SHP77 (cell line): ENCODE results near the gene AADAT.

Experiments
- DNase-seq, 2 experiments: peaks; one replicate each; lab custom pipeline; 2025; lab: John Stamatoyannopoulos, UW

Gene AADAT

DNA sequence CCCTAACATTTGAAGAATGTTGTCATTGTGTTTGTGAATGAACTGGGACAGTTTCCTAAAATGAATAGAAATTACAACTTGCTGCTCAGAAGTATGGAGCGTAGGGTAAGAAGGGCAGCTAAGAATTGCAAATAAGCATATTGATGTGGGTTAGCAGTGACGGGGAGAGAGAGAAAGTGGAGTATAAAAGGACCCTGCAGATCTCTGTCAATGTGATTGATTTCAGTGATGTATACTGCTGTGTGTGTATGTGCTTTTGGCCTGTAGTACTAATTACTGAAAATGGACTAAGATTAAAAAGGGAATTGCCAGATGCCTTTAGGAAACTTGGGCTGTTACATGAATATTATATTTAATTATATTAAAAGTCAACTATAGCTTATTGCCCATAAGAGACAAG is 55.8 kb downstream of the AADAT start:
- DNase-seq = no peak

DNA sequence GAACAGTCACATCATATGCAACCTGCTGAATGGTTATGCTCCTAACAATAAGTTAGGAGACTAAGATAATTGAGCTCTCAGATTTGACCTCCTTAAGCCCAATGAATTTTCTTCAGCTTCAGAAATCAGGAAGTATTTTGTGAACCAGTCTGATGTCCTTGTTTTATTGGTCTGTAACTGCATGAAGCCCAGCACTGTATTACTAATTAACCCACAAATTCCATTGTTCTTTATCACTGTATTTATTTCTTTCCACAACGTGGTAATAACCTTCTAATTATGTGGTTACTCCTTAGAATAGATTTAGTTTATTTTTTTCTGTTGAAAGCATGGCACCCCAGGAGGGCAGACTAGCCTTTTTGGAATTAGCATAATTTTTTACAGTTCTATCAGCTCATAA is 59.6 kb downstream of the AADAT start:
- DNase-seq = no peak

DNA sequence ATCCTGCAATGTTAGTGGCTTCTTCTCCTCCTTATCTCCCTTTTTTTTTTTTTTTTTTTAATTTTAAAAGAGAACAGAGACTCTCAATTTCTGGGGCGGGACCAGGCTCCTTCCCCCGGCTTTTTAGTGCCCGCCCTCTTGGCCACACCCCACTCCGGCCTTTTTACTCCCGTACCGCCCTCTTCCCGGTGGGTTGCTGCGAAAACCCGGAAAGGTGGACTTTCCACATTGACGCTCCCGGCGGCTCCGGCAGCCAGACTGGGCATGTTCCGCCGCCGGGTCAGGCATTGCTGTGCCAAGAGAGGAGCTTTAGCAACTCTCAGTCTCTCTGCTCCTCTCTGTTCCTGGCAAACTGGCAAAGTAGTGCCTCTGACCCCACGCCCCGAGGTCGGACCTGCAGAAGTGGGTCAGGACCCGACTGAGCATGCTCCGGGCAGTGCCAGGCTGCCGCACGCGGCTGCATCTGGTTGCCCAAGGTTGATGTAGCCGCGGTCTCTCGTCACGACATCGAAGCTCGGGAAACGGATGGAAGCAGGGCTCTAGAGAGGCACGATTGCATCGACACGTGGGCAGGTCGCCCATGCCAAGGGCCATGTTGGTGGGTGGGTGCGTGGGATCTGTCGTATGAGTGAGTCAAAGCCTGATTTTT is 62.5 kb downstream of the AADAT start:
- DNase-seq = peak; percentile 77 to 90

GRCh38 chr4:170026253-170027021 is 63.3 kb downstream of the AADAT start, which contains the start of gene MFAP3L:
MFAP3L (minus strand) TSS chr4:170026395; CDS start chr4:170005877, 20,518 bp downstream.
- DNase-seq = peak; percentile 79 to 85

DNA sequence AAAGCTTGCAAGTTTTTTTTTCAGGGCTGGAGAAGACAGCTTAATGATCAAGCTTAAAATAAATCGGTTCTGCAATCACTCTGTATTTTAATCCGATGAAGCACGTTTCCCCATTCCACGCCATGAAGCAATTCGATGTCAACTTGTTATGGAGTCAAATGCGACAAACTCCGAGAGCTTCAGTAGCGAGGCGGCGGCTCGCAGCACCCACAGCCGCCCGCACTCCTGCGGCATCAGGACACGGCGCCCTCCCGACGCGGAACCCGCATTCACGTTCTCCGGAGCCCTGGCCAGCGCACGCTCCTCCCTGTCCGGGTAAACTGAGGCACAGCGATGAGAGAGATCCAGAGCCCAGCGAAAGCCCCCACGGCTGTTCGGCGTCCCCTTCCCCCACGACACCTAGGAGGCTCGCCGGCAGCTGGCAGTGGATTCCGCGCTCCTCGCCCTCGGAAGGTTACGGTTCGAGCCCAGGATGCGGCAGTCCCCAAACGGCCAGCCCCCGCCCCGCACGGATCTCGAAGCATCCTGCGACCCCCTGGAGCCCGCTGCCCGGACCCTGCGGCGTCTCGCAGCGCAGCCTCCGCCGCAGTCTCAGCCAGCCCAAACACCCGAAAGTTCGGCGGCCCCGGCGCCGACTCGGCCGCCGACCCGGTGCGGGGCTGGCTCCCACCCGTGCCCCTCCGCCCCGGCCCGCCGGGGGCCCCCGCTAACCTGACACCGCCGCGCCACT is 64.1 kb downstream of the AADAT start:
- no peak for DNase-seq

- no peak for DNase-seq
Measured at GRCh38 chr4:170022211-170022610, 67.5 kb downstream of the AADAT start.

GRCh38 chr4:170017252-170017651 is 72.5 kb downstream of the AADAT start:
- no peak for DNase-seq

GRCh38 chr4:170015285-170015684 is 74.5 kb downstream of the AADAT start:
- DNase-seq = no peak

DNA sequence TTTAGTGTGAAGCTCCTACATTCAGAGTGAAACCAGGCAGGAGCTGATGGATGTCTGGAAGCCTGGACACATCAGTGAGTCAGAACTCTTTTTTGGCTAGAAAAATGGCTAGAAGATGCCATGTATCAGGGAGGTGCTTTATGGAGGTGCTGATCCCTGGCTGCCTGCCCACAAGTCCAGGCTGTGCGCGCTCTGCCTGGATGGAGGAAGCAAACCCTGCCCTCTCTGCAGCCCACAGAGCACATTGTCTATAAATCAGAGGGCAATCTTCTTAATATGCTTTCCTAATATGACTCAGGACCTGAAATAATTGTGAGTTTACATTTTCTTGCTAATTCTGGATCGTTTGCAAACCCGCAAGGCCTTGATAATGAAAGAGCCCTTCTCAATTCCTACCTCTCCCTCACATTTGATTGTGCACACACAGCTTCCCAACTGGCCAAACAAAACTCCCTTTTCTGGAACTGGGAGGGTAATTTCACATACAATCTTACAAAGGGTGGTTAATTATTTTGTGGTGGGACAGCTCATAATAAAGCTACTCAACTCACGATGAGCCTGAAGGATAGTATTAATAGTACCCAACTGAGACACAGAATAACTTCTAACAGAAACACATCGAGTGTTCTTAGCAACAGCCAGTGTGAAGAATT is 75.3 kb downstream of the AADAT start:
- no peak for DNase-seq

- no peak for DNase-seq
Measured at GRCh38 chr4:170012629-170012958, 77.2 kb downstream of the AADAT start.

DNA sequence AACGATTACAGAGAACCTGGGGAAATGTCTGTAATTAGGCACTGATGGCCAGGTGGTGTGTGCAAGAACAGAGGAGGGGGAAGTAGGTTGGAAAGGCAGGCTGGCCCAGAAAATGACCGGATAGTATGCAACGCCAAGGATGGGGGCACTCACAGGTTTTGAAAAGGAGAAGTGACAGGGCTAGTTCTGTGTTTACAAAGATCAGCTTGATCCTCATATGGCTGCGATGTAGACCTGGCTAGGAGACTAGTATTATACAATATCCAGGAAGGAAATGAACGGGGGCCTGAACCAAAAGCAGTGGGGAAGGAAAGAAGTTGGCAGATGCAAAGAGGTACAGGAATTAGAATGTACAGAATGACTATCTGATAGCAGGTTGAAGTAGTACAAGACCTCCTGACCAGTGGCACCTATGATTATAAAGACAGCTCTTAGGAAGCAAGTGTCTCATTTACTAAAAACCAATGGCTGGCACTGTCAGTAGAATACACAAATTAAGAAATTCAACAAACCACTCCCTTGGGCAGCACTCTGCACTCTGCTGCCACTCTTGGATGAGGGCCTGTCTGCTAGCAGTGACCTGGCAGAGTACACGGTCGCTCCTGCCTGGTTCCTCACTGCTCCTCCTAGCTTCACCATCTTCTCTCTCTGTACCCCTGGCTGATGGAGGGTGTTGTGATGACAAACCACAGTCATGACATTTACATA is 77.7 kb downstream of the AADAT start:
- no peak for DNase-seq
